B cell (primary cell): ENCODE measurements around the gene PAPSS2. TPM values are rescaled to one million over a fixed set of nuclear protein-coding genes. Genes with fewer than 3 reads are reported as not detected.

ENCODE experiments used
- ATAC-seq: fragments of 200-7000 bp; cut with Tn5 transposase; one replicate; pipeline ENCODE4 v1.10.0; 2021; ENCODE audit warnings: low read depth, mild to moderate bottlenecking, moderate number of reproducible peaks, moderate library complexity
- CTCF ChIA-PET: fragments of 350-600 bp; sonication (Branson Sonifier 250); formaldehyde crosslinking; loops from one replicate; lab custom pipeline; 2021; ENCODE audit warnings: antibody characterized with exemption, inconsistent platforms; lab: Charles Lee
- POLR2A ChIA-PET: fragments of 350-600 bp; sonication (Branson Sonifier 250); formaldehyde crosslinking; loops from one replicate; lab custom pipeline; 2021; ENCODE audit warnings: antibody characterized with exemption; lab: Charles Lee
- DNase-seq: peaks from one replicate; pipeline ENCODE4 v3.0.0; 2013
- H2AFZ ChIP-seq: 2 replicates; pipeline ENCODE4 v1.6.1; 2012; ENCODE audit warnings: mild to moderate bottlenecking, low read depth, low read length; ENCODE audit not compliant: insufficient read depth, poor library complexity, severe bottlenecking
- H3K27ac ChIP-seq, 2 donors: 1 replicate in 1 of 2; 2 replicates in 1 of 2; pipeline ENCODE4 v1.5.1; 2012 to 2013; ENCODE audit warnings: low read length in 2 of 2, mild to moderate bottlenecking in 2 of 2, moderate library complexity in 1 of 2
- H3K27me3 ChIP-seq, 4 experiments: fragments of 200-600 bp in 1 of 4; sonication (generic) in 1 of 4; replicated peaks in 1 of 4; 1 replicate in 2 of 4; 2 replicates in 2 of 4; pipeline versions ENCODE4 v1.6.1 to v1.7.0; 2013 to 2016; ENCODE audit warnings: low read length in 3 of 4, mild to moderate bottlenecking in 2 of 4, mixed read lengths in 1 of 4, moderate library complexity in 1 of 4; ENCODE audit not compliant: insufficient read depth in 4 of 4, control insufficient read depth in 3 of 4; ENCODE audit errors: control extremely low read depth in 1 of 4
- H3K36me3 ChIP-seq, 2 experiments: replicated peaks in 1 of 2; 1 replicate in 1 of 2; 2 replicates in 1 of 2; pipeline versions ENCODE4 v1.6.1 to v1.7.1; 2013; ENCODE audit warnings: low read length in 1 of 2; ENCODE audit not compliant: insufficient read depth in 2 of 2, control insufficient read depth in 1 of 2; ENCODE audit errors: control extremely low read depth in 1 of 2, extremely low read depth in 1 of 2
- H3K4me1 ChIP-seq, 2 donors: fragments of 200-600 bp in 1 of 2; sonication (generic) in 1 of 2; 1 replicate in 1 of 2; 2 replicates in 1 of 2; pipeline versions ENCODE4 v1.5.1 to v1.6.1; 2013 to 2017; ENCODE audit warnings: low read length in 2 of 2; ENCODE audit not compliant: control insufficient read depth in 2 of 2, insufficient read depth in 2 of 2
- H3K4me2 ChIP-seq: replicated peaks from 2 replicates; pipeline ENCODE3; 2012; ENCODE audit warnings: mild to moderate bottlenecking, low read depth, low read length; ENCODE audit not compliant: poor library complexity, severe bottlenecking
- H3K4me3 ChIP-seq, 5 experiments: fragments of 200-600 bp in 1 of 5; sonication (generic) in 1 of 5; 1 replicate in 3 of 5; 2 replicates in 2 of 5; pipeline versions ENCODE4 v1.5.1 to v1.7.0; 2011 to 2016; ENCODE audit warnings: low read length in 4 of 5, mild to moderate bottlenecking in 4 of 5, low read depth in 2 of 5, control low read depth in 1 of 5, moderate library complexity in 1 of 5; ENCODE audit not compliant: insufficient read depth in 1 of 5; ENCODE audit errors: control extremely low read depth in 1 of 5, extremely low read depth in 1 of 5
- H3K79me2 ChIP-seq: fragments of 200-600 bp; sonication (generic); one replicate; pipeline ENCODE4 v1.6.0; 2016; ENCODE audit warnings: low read length; ENCODE audit not compliant: control insufficient read depth, insufficient read depth
- H3K9ac ChIP-seq: fragments of 200-600 bp; sonication (generic); 2 replicates; pipeline ENCODE4 v1.6.1; 2017; ENCODE audit warnings: mild to moderate bottlenecking, low read length, moderate library complexity
- H3K9me3 ChIP-seq, 3 donors: one replicate each; pipeline versions ENCODE4 v1.6.1 to v1.7.1; 2013; ENCODE audit warnings: low read length in 2 of 3; ENCODE audit not compliant: control insufficient read depth in 2 of 3, insufficient read depth in 1 of 3; ENCODE audit errors: control extremely low read depth in 1 of 3
- H4K20me1 ChIP-seq: 2 replicates; pipeline ENCODE4 v1.6.0; 2012; ENCODE audit warnings: mild to moderate bottlenecking, low read length; ENCODE audit not compliant: insufficient read depth, control insufficient read depth, poor library complexity, severe bottlenecking
- H3K27ac Mint-ChIP-seq: one replicate; pipeline ENCODE4 v1.8.0; 2021; ENCODE audit warnings: mixed read lengths
- H3K27me3 Mint-ChIP-seq: one replicate; pipeline ENCODE4 v1.8.0; 2021; ENCODE audit warnings: mixed read lengths
- H3K4me1 Mint-ChIP-seq: one replicate; pipeline ENCODE4 v1.8.0; 2021; ENCODE audit warnings: mixed read lengths
- H3K4me3 Mint-ChIP-seq: one replicate; pipeline ENCODE4 v1.8.0; 2021; ENCODE audit warnings: mixed read lengths
- H3K9me3 Mint-ChIP-seq: one replicate; pipeline ENCODE4 v1.8.0; 2022; ENCODE audit warnings: mixed read lengths; ENCODE audit not compliant: insufficient read depth
- EZH2 ChIP-seq: IDR thresholded peaks from 2 replicates; pipeline ENCODE4 v1.6.1; 2012; ENCODE audit warnings: borderline replicate concordance, low read depth, mild to moderate bottlenecking, moderate library complexity, low read length; ENCODE audit not compliant: insufficient read depth, poor library complexity, severe bottlenecking
- WGBS: methylation state at CpG from one replicate; pipeline ENCODE4 v1.1.5; 2013; ENCODE audit warnings: missing lambda C conversion rate; ENCODE audit not compliant: insufficient coverage; 5-methylcytosine and 5-hydroxymethylcytosine counted together
- intact Hi-C: fragments of 100-400 bp; cut with micrococcal nuclease; formaldehyde crosslinking; loops from one replicate; pipeline ENCODE4 v1.10.0; 2022
- polyA plus RNA-seq: library from polyadenylated mRNA; depleted of rRNA; stranded (reverse); fragments of >200 nt; gene quantifications from 2 replicates; pipeline ENCODE4 v1.2.3, GENCODE V29; 2012
- total RNA-seq, 2 donors: library from RNA; stranded (reverse); fragments of 120-200 nt in 1 of 2; gene quantifications; 1 replicate in 1 of 2; 2 replicates in 1 of 2; pipeline versions ENCODE4 v1.2.3 to v1.2.4, GENCODE V29; 2013 to 2022
- TF ChIP-seq, protein P1 (sequence below): fragments of 200-600 bp; IDR thresholded peaks from one replicate; pipeline ENCODE4 v1.8.0; 2022; ENCODE audit warnings: antibody characterized with exemption, mild to moderate bottlenecking

Gene PAPSS2
- total and polyA plus RNA-seq, 2 donors (not counting 1 experiment from before 2014, with no cell fraction given), result not detected

DNA sequence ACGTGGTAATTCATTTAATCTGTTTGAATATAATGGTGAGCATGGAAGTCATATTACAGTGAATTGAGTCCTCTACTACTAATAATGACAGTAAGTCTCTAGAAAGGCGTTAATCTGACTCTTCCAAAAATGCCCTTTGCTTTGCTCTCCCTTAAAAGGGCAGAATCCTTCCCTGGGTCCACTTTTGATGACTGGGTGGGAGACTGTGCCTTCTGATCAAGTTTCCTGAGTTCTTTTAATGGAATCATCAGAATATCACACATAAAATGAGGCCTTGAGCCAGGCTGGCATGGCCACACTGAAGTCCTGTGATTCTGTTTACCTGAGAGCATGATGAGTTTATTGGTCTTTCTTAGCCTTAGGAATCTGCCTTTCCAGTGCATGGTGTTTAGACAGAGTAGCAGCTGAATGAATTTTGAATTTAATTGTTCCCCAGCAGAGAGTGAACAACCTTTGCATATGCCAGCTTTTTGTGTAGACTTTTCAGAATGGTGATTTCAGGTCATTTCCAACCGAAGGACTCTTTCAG is 33.3 kb downstream of the PAPSS2 start:
- Histone ChIP-seq H3K27me3 (no peaks in the 10 kb centered on the region), H3K27ac (no peak overlapping the region), H3K36me3 (no peaks in the 10 kb centered on the region), H3K4me1 (no peaks in the 10 kb centered on the region), H3K9ac (no peak overlapping the region), H3K4me2 (no peak overlapping the region), H3K79me2 (no peaks in the 10 kb centered on the region), H2AFZ (no peak overlapping the region), H4K20me1 (no peaks in the 10 kb centered on the region), H3K9me3 (no peaks in the 10 kb centered on the region), H3K4me3 (no peak overlapping the region)
- no peak for DNase-seq
- ChIA-PET POLR2A (no interaction called here), CTCF (no interaction called here)
- intact Hi-C loops, result no loop called here
- no peaks in the 10 kb centered on the region for H3K9me3 Mint-ChIP-seq
- TF ChIP-seq, protein P1, sequence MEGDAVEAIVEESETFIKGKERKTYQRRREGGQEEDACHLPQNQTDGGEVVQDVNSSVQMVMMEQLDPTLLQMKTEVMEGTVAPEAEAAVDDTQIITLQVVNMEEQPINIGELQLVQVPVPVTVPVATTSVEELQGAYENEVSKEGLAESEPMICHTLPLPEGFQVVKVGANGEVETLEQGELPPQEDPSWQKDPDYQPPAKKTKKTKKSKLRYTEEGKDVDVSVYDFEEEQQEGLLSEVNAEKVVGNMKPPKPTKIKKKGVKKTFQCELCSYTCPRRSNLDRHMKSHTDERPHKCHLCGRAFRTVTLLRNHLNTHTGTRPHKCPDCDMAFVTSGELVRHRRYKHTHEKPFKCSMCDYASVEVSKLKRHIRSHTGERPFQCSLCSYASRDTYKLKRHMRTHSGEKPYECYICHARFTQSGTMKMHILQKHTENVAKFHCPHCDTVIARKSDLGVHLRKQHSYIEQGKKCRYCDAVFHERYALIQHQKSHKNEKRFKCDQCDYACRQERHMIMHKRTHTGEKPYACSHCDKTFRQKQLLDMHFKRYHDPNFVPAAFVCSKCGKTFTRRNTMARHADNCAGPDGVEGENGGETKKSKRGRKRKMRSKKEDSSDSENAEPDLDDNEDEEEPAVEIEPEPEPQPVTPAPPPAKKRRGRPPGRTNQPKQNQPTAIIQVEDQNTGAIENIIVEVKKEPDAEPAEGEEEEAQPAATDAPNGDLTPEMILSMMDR, result no peak
- no peak for ATAC-seq
- H3K27ac Mint-ChIP-seq, result no peak overlapping the region
- WGBS, result no CpG with 5 or more reads among the region's 3 CpGs
- no peaks in the 10 kb centered on the region for H3K4me1 Mint-ChIP-seq
- H3K27me3 Mint-ChIP-seq, result peaks cover 6% of the 10 kb centered on the region
- no peak overlapping the region for H3K4me3 Mint-ChIP-seq

DNA sequence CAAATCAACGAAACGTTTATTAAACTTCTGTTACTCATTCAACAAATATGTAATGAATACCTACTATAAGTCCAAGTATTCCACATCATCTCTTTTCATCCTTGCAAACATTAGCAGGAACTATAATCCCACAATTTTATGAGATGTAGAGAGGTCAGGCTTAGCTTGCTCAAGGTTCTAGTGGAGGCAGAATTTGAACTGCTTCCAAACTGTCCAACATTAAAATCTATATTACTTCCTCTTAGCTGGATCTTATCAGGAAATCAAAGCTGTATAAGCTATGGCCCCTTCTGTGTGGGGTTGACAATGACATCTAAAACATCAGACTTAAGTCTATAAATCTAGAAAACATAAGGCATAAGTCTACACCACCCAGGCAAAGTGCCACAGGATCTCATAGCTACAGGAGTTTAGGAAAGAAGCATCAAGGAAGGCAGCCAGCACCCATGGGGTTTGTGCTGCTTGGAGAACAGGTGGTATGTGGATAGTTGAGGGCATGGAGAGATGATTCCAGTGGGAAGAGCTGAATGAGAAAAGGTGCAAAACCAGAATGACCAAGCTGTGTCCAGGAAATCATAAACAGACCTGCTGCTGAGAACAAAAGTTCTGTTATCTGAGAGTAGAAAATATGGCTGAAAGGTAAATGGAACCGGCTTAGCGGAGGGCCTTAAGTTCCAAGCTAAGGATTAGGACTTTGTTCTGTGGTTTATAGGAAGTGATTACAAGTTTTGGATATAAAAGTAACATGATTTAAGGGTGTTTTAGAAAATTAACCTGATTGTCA is 34.5 kb downstream of the PAPSS2 start:
- H3K27me3 Mint-ChIP-seq, result peaks cover 7% of the 10 kb centered on the region
- no peaks in the 10 kb centered on the region for H3K36me3 ChIP-seq
- POLR2A ChIA-PET, result no interaction called here
- intact Hi-C loops, result no loop called here
- no peaks in the 10 kb centered on the region for H3K27me3 ChIP-seq
- H3K4me3 ChIP-seq, result no peak overlapping the region
- H3K79me2 ChIP-seq, result no peaks in the 10 kb centered on the region
- no peak overlapping the region for H3K9ac ChIP-seq
- no peaks in the 10 kb centered on the region for H4K20me1 ChIP-seq
- 93% methylated on average over 2 of the region's 4 CpGs for WGBS
- no peak overlapping the region for H3K27ac ChIP-seq
- no peaks in the 10 kb centered on the region for H3K9me3 ChIP-seq
- ATAC-seq (no peak), DNase-seq (no peak)
- H2AFZ ChIP-seq, result no peak overlapping the region
- no peaks in the 10 kb centered on the region for H3K9me3 Mint-ChIP-seq
- H3K4me1 Mint-ChIP-seq, result no peaks in the 10 kb centered on the region
- no peak for TF ChIP-seq EZH2
- TF ChIP-seq, protein P1, result no peak
- no peak overlapping the region for H3K4me3 Mint-ChIP-seq
- no peak overlapping the region for H3K4me2 ChIP-seq
- no peak overlapping the region for H3K27ac Mint-ChIP-seq
- CTCF ChIA-PET, result no interaction called here
- no peaks in the 10 kb centered on the region for H3K4me1 ChIP-seq
